BE2C (cell line): ENCODE results near the gene EFCAB12.

ENCODE experiments used
- DNase-seq: peaks from one replicate; pipeline ENCODE4 v3.0.0-alpha.2; 2020
- H3K27me3 ChIP-seq: fragments of 250-450 bp; sonication (Bioruptor Pico); 2 replicates; pipeline ENCODE4 v1.5.1; 2020; ENCODE audit warnings: mild to moderate bottlenecking
- H3K36me3 ChIP-seq: fragments of 250-450 bp; sonication (Bioruptor Pico); 2 replicates; pipeline ENCODE4 v1.5.1; 2020; ENCODE audit warnings: mild to moderate bottlenecking
- H3K4me1 ChIP-seq: fragments of 250-450 bp; sonication (Bioruptor Pico); 2 replicates; pipeline ENCODE4 v1.5.1; 2020
- H3K4me3 ChIP-seq: 2 replicates; pipeline ENCODE4 v1.5.1; 2011; ENCODE audit warnings: low read depth, low read length
- H3K9me3 ChIP-seq: fragments of 250-450 bp; sonication (Bioruptor Pico); 2 replicates; pipeline ENCODE4 v1.5.1; 2020
- TF ChIP-seq, protein P1 (sequence below): IDR thresholded peaks from 2 replicates; pipeline ENCODE4 v1.5.1; 2012; ENCODE audit warnings: mild to moderate bottlenecking, low read depth, low read length

The EFCAB12 gene

DNA sequence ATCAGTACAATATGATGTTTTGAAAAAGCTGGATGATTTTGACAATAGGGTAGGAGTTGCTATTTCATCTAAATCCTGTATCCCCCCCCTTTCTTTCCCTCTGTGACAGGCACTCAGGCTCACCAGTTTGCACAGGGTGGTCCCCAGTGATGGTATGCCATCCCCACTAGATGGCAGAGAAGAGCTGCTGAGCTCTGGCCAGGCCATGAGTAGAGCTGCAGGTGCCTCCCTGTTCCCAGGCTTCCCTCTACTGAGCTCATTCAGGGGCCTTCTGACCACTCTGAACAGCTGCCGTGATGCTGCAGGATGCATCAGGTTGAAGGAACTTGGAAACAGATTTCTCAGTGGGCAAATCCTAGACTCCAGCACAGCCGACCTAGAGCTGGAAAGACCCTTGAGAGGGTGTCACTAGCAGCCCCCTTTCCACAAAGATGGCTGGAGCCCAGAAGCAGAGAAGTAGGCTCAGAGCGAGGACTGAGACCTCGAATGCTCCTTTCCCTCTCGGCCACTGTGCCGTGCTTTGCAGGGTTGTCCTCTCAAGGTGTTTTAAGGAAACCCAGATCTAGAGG, 45.1 kb downstream of the EFCAB12 start:
- TF ChIP-seq, protein P1, sequence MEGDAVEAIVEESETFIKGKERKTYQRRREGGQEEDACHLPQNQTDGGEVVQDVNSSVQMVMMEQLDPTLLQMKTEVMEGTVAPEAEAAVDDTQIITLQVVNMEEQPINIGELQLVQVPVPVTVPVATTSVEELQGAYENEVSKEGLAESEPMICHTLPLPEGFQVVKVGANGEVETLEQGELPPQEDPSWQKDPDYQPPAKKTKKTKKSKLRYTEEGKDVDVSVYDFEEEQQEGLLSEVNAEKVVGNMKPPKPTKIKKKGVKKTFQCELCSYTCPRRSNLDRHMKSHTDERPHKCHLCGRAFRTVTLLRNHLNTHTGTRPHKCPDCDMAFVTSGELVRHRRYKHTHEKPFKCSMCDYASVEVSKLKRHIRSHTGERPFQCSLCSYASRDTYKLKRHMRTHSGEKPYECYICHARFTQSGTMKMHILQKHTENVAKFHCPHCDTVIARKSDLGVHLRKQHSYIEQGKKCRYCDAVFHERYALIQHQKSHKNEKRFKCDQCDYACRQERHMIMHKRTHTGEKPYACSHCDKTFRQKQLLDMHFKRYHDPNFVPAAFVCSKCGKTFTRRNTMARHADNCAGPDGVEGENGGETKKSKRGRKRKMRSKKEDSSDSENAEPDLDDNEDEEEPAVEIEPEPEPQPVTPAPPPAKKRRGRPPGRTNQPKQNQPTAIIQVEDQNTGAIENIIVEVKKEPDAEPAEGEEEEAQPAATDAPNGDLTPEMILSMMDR = peak; percentile 96
- Histone ChIP-seq H3K9me3 (no peaks in the 10 kb centered on the region), H3K27me3 (no peaks in the 10 kb centered on the region), H3K4me1 (peaks cover 10% of the 10 kb centered on the region), H3K36me3 (peaks cover 5% of the 10 kb centered on the region), H3K4me3 (no peak overlapping the region)
- DNase-seq = peak; percentile 85

DNA sequence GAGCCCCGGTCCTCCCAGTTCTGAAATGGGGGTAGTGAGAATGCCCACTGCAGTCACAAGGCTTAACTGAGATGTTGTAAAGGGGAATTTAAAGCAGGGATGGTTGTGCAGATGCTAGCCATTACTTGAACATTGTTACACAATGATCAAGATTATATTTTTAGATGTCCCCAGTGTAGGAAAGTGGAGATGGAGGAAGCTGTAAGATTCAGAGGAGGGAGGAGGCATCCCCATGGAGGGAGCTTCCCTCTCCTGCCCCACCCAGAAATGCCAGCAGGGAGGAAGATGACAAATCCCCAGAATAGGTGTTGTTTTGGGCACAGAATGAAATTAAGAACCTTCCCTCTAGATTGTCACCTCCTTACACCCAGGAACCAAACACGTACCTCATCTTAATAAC, 46.1 kb downstream of the EFCAB12 start:
- Histone ChIP-seq H3K4me1 (peaks cover 10% of the 10 kb centered on the region), H3K9me3 (no peaks in the 10 kb centered on the region), H3K27me3 (no peaks in the 10 kb centered on the region), H3K4me3 (no peak overlapping the region), H3K36me3 (peaks cover 4% of the 10 kb centered on the region)
- TF ChIP-seq, protein P1 = no peak
- no peak for DNase-seq

- Histone ChIP-seq H3K4me3 (no peak overlapping the region), H3K9me3 (no peaks in the 10 kb centered on the region), H3K4me1 (peaks cover 7% of the 10 kb centered on the region), H3K27me3 (no peaks in the 10 kb centered on the region), H3K36me3 (no peaks in the 10 kb centered on the region)
- TF ChIP-seq, protein P1 = no peak
- DNase-seq = no peak
These were observed 48.7 kb downstream of the EFCAB12 start for GRCh38 chr3:129379582-129380358.

DNA sequence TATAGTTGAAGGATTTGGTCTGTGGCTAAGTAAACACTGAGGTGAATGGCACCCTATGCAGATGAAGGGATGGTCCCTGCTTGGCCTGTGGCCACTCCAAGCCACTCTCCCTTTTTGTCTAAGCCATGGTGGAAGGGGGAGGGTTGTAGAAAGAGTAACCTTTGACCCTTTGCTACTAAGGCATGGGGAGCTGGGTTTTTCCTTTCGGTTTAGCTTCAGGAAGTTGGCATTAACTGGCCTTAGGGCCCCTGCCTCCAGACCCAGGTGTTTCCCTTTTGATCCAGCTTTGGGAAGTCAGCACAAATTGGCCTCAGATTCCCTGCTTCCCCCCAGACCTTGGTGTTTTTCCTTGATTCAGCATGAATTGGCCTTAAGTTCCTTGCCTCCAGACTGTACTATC, 49.5 kb downstream of the EFCAB12 start:
- Histone ChIP-seq H3K4me1 (peaks cover 6% of the 10 kb centered on the region), H3K4me3 (no peak overlapping the region), H3K27me3 (no peaks in the 10 kb centered on the region), H3K36me3 (no peaks in the 10 kb centered on the region), H3K9me3 (no peaks in the 10 kb centered on the region)
- DNase-seq = no peak
- TF ChIP-seq, protein P1 = no peak

GRCh38 chr3:129377615-129378014, 50.8 kb downstream of the EFCAB12 start:
- Histone ChIP-seq H3K4me1 (no peaks in the 10 kb centered on the region), H3K4me3 (no peak overlapping the region), H3K9me3 (no peaks in the 10 kb centered on the region), H3K27me3 (no peaks in the 10 kb centered on the region), H3K36me3 (no peaks in the 10 kb centered on the region)
- DNase-seq = no peak
- TF ChIP-seq, protein P1 = no peak

DNA sequence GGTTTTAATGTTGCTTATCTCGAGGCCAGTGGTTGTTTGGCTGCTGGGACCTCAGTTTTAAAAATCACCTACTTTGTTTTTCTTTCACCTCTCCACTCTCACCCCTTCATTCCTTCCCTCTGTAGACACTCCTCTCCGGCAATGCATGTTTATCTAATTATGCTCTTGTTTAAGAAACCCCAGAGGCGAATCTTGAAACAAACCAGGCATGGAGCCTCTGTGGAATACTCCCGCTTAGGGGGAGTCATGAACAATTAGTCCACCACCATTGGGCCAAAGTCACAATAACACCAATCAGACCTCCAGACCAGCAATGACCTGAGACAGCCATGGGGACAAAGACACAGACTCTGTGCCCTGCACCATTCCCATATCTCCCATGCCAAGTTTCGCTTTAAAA, 53.3 kb downstream of the EFCAB12 start:
- Histone ChIP-seq H3K27me3 (no peaks in the 10 kb centered on the region), H3K4me1 (no peaks in the 10 kb centered on the region), H3K9me3 (no peaks in the 10 kb centered on the region; the same call in 1 of the 2 replicates), H3K4me3 (no peak overlapping the region), H3K36me3 (no peaks in the 10 kb centered on the region)
- TF ChIP-seq, protein P1 = no peak
- DNase-seq = no peak
